HepG2 (cell line): ENCODE data around the gene PANK1. TPM values are rescaled to one million over a fixed set of nuclear protein-coding genes. Genes with fewer than 3 reads are reported as not detected.

Experiments used
- KLF16 ChIP-seq, 2 experiments: sonication (generic) in 1 of 2; formaldehyde crosslinking in 1 of 2; IDR thresholded peaks; 2 replicates each; pipeline versions ENCODE4 v1.6.1 to v1.8.0; 2016 to 2023; ENCODE audit warnings: missing genetic modification reagents in 2 of 2, missing compliant biosample characterization in 1 of 2
- NRL ChIP-seq: sonication (generic); formaldehyde crosslinking; IDR thresholded peaks from 2 replicates; pipeline ENCODE4 v1.5.0; 2020; ENCODE audit warnings: missing genetic modification reagents, mild to moderate bottlenecking, moderate library complexity, borderline replicate concordance
- RERE ChIP-seq: IDR thresholded peaks from 2 replicates; pipeline ENCODE4 v1.6.1; 2016; ENCODE audit warnings: low read depth, missing genetic modification reagents, missing compliant biosample characterization
- SOX13 ChIP-seq, 3 experiments: fragments of 450-650 bp in 1 of 3; sonication (generic) in 1 of 3; formaldehyde crosslinking in 1 of 3; IDR thresholded peaks in 2 of 3; conservative IDR thresholded peaks in 1 of 3; 2 replicates each; pipeline versions ENCODE4 v1.5.0 to v1.6.1; 2016 to 2020; ENCODE audit warnings: antibody characterized with exemption in 1 of 3, mild to moderate bottlenecking in 1 of 3, missing compliant biosample characterization in 1 of 3, missing genetic modification reagents in 1 of 3, moderate library complexity in 1 of 3
- SOX5 ChIP-seq: IDR thresholded peaks from 2 replicates; pipeline ENCODE4 v1.6.1; 2016; ENCODE audit warnings: borderline replicate concordance
- TFDP2 ChIP-seq: sonication (generic); formaldehyde crosslinking; IDR thresholded peaks from 2 replicates; pipeline ENCODE4 v1.4.0; 2020; ENCODE audit warnings: missing genetic modification reagents
- ZBED4 ChIP-seq: sonication (generic); formaldehyde crosslinking; IDR thresholded peaks from 2 replicates; pipeline ENCODE4 v1.4.0; 2020; ENCODE audit warnings: missing genetic modification reagents, borderline replicate concordance
- ZNF660 ChIP-seq: sonication (generic); formaldehyde crosslinking; IDR thresholded peaks from 2 replicates; pipeline ENCODE4 v1.5.1; 2020; ENCODE audit warnings: mild to moderate bottlenecking, low read depth, missing genetic modification reagents, borderline replicate concordance
- polyA plus RNA-seq, 8 experiments: library from polyadenylated mRNA; depleted of rRNA in 3 of 8; stranded (reverse) in 7 of 8; unstranded in 1 of 8; fragments of >200 nt; fragmentation: Illumina TruSeq in 4 of 8; extraction: Trizol in 4 of 8; gene quantifications; 2 replicates each; pipeline versions ENCODE4 v1.2.1 to v1.2.3, GENCODE V29; 2011 to 2016; ENCODE audit warnings: low read depth in 4 of 8, missing spikeins in 1 of 8, mixed read lengths in 1 of 8; ENCODE audit not compliant: insufficient read depth in 1 of 8
- total RNA-seq, 5 experiments: library from RNA; depleted of rRNA; stranded (reverse); fragments of >200 nt; fragmentation: Illumina TruSeq; extraction: Trizol; gene quantifications; 2 replicates each; pipeline ENCODE4 v1.2.3, GENCODE V29; 2016; ENCODE audit warnings: low read depth in 1 of 5
- TF ChIP-seq, protein P1 (sequence below): sonication (generic); formaldehyde crosslinking; IDR thresholded peaks from 2 replicates; pipeline ENCODE4 v1.4.0; 2020; ENCODE audit warnings: missing genetic modification reagents, borderline replicate concordance
- TF ChIP-seq, protein P2 (sequence below): IDR thresholded peaks from 2 replicates; pipeline ENCODE4 v1.6.1; 2018; ENCODE audit warnings: missing genetic modification reagents
- TF ChIP-seq, protein P3 (sequence below): sonication (generic); formaldehyde crosslinking; conservative IDR thresholded peaks from 2 replicates; pipeline ENCODE4 v1.8.0; 2022; ENCODE audit warnings: missing genetic modification reagents

Gene PANK1
- total and polyA plus RNA-seq, 2 of the 13 experiments (the other 11 are each of a cell fraction or from before 2014, with no cell fraction given) = 18.2 to 33.3 TPM

DNA sequence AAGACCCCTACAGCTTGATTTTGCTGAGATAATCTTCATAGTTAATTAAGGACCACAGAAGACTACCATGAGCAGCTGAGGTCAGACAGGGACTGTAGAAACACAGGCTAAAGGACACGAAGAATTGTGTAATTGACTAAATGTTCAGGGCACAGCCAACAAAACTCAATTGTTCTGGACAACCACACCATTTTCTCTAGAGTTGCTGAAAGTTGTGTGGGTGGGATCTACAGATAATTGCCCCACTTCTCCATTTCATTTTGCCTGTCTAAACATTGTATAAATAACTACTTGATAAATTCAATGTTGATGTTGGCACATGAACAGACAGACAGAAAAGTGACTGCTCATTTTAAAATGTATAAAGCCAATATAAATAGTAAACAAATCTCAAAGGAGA is 70.7 kb downstream of the PANK1 start (continued):
- TF ChIP-seq, protein P1, sequence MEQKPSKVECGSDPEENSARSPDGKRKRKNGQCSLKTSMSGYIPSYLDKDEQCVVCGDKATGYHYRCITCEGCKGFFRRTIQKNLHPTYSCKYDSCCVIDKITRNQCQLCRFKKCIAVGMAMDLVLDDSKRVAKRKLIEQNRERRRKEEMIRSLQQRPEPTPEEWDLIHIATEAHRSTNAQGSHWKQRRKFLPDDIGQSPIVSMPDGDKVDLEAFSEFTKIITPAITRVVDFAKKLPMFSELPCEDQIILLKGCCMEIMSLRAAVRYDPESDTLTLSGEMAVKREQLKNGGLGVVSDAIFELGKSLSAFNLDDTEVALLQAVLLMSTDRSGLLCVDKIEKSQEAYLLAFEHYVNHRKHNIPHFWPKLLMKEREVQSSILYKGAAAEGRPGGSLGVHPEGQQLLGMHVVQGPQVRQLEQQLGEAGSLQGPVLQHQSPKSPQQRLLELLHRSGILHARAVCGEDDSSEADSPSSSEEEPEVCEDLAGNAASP (CRISPR knock-in tag) = peak; percentile 67; the same call in 1 of the 2 replicates
- TF ChIP-seq, protein P2, sequence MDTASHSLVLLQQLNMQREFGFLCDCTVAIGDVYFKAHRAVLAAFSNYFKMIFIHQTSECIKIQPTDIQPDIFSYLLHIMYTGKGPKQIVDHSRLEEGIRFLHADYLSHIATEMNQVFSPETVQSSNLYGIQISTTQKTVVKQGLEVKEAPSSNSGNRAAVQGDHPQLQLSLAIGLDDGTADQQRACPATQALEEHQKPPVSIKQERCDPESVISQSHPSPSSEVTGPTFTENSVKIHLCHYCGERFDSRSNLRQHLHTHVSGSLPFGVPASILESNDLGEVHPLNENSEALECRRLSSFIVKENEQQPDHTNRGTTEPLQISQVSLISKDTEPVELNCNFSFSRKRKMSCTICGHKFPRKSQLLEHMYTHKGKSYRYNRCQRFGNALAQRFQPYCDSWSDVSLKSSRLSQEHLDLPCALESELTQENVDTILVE (CRISPR knock-in tag) = no peak
- TF ChIP-seq ZNF660 = no peak
- peak; percentile 54; the same call in 1 of the 2 replicates for TF ChIP-seq SOX5
- no peak for TF ChIP-seq ZBED4
- TF ChIP-seq, protein P3, sequence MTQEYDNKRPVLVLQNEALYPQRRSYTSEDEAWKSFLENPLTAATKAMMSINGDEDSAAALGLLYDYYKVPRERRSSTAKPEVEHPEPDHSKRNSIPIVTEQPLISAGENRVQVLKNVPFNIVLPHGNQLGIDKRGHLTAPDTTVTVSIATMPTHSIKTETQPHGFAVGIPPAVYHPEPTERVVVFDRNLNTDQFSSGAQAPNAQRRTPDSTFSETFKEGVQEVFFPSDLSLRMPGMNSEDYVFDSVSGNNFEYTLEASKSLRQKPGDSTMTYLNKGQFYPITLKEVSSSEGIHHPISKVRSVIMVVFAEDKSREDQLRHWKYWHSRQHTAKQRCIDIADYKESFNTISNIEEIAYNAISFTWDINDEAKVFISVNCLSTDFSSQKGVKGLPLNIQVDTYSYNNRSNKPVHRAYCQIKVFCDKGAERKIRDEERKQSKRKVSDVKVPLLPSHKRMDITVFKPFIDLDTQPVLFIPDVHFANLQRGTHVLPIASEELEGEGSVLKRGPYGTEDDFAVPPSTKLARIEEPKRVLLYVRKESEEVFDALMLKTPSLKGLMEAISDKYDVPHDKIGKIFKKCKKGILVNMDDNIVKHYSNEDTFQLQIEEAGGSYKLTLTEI (CRISPR knock-in tag) = no peak
- no peak for TF ChIP-seq TFDP2
- TF ChIP-seq NRL (CRISPR knock-in tag) = no peak
- no peak for TF ChIP-seq KLF16 (CRISPR knock-in tag; IDR thresholded peaks at IDR 0.05)
- TF ChIP-seq SOX13 (IDR thresholded peaks at IDR 0.05) = no peak
- TF ChIP-seq SOX13 (CRISPR knock-in tag; conservative IDR thresholded peaks at IDR 0.05 in 1 of 2, IDR thresholded peaks at IDR 0.05 in 1 of 2) = peak in 1 of 2 experiments; percentile 67; a peak in 2 of 4 replicates
- TF ChIP-seq RERE = no peak
